Activated CD8-positive, alpha-beta T cell treated with anti-CD3 and anti-CD28 coated beads for 36 hours (primary cell): ENCODE measurements around the gene SOX10. TPM values are rescaled to one million over a fixed set of nuclear protein-coding genes. Genes with fewer than 3 reads are reported as not detected.

Source experiments
- ATAC-seq: fragments of 200-7000 bp; cut with Tn5 transposase; one replicate; pipeline ENCODE4 v1.10.0; 2021; ENCODE audit warnings: mild to moderate bottlenecking, moderate library complexity
- CTCF ChIA-PET: fragments of 350-600 bp; sonication (Branson Sonifier 250); formaldehyde crosslinking; loops from one replicate; lab custom pipeline; 2021; ENCODE audit warnings: antibody characterized with exemption; lab: Charles Lee
- POLR2A ChIA-PET: fragments of 350-600 bp; sonication (Branson Sonifier 250); formaldehyde crosslinking; loops from one replicate; lab custom pipeline; 2021; ENCODE audit warnings: antibody characterized with exemption; lab: Charles Lee
- DNase-seq: peaks from one replicate; pipeline ENCODE4 v3.0.0-alpha.2; 2020
- H3K27ac Mint-ChIP-seq: one replicate; pipeline ENCODE4 v1.8.0; 2021; ENCODE audit warnings: mild to moderate bottlenecking, mixed read lengths
- H3K27me3 Mint-ChIP-seq: one replicate; pipeline ENCODE4 v1.8.0; 2021; ENCODE audit warnings: mixed read lengths
- H3K36me3 Mint-ChIP-seq: one replicate; pipeline ENCODE4 v1.8.0; 2021; ENCODE audit warnings: low read depth, mixed read lengths
- H3K4me1 Mint-ChIP-seq: one replicate; pipeline ENCODE4 v1.8.0; 2021; ENCODE audit warnings: low read depth, mixed read lengths
- H3K4me3 Mint-ChIP-seq: one replicate; pipeline ENCODE4 v1.8.0; 2021; ENCODE audit warnings: mild to moderate bottlenecking, moderate library complexity, mixed read lengths
- H3K9me3 Mint-ChIP-seq: one replicate; pipeline ENCODE4 v1.8.0; 2021; ENCODE audit warnings: mixed read lengths
- intact Hi-C: fragments of 100-400 bp; cut with micrococcal nuclease; formaldehyde crosslinking; loops from one replicate; pipeline ENCODE4 v1.10.0; 2022
- microRNA-seq: library from miRNA; unstranded; fragments of <30 nt; microRNA quantifications from one replicate; pipeline ENCODE4 v1.2.0, GENCODE V29; 2022; ENCODE audit warnings: borderline microRNAs expressed, borderline replicate concordance
- total RNA-seq, 2 experiments: library from RNA; stranded (reverse); gene quantifications; one replicate each; pipeline ENCODE4 v1.2.3, GENCODE V29; 2021
- TF ChIP-seq, protein P1 (sequence below): fragments of 200-600 bp; IDR thresholded peaks from one replicate; pipeline ENCODE4 v1.8.0; 2022; ENCODE audit warnings: antibody characterized with exemption, mild to moderate bottlenecking

SOX10 gene
- total RNA-seq, 2 experiments from 2014 or later, result not detected

DNA sequence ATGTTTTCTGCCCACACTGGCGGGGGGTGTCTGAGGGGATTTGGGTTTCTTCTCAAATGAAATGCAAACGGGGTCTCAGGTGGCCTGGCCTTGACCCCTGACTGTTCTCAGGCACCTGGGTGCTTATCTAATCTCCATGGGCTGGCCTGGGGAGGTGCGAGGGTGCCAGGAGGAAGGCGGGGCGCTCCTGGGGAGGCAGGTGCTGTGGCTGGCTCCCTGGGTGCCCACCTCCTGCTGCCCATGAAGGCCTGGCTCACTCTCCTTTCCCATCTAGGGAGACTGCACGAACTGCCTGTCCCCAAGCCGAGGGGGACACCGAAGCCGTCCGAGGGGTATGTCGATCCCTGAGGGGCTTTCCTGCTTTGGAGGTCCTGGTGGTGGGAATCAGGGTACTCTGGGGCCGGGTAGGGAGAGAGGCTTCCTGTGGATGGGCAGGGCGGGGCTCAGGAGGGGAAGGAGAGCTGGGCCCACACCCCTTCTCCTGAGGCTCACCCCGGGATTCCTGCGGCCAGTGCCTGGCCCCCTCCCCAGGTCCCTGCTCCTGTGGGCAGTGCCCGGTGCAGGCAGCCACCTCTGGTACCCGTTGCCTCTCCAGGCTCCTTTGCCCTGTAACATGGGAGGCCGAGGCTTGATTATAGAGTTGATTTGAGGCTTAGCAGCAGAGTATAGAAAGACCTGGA, 59.8 kb downstream of the SOX10 start:
- ChIA-PET POLR2A (interaction anchor here (1.0 kb wide), 1 partner anchor 8 kb away, joined by 4 read pairs; no protein-coding TSS in a partner anchor), CTCF (interaction anchor here (1.9 kb wide), 1 partner anchor 10 kb away, joined by 5 read pairs; no protein-coding TSS in a partner anchor)
- no peaks in the 10 kb centered on the region for H3K36me3 Mint-ChIP-seq
- no peaks in the 10 kb centered on the region for H3K27me3 Mint-ChIP-seq
- no peak overlapping the region for H3K4me3 Mint-ChIP-seq
- TF ChIP-seq, protein P1, sequence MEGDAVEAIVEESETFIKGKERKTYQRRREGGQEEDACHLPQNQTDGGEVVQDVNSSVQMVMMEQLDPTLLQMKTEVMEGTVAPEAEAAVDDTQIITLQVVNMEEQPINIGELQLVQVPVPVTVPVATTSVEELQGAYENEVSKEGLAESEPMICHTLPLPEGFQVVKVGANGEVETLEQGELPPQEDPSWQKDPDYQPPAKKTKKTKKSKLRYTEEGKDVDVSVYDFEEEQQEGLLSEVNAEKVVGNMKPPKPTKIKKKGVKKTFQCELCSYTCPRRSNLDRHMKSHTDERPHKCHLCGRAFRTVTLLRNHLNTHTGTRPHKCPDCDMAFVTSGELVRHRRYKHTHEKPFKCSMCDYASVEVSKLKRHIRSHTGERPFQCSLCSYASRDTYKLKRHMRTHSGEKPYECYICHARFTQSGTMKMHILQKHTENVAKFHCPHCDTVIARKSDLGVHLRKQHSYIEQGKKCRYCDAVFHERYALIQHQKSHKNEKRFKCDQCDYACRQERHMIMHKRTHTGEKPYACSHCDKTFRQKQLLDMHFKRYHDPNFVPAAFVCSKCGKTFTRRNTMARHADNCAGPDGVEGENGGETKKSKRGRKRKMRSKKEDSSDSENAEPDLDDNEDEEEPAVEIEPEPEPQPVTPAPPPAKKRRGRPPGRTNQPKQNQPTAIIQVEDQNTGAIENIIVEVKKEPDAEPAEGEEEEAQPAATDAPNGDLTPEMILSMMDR, result no peak
- intact Hi-C loops, result no loop called here
- H3K27ac Mint-ChIP-seq, result no peak overlapping the region
- ATAC-seq (no peak), DNase-seq (no peak)
- no peaks in the 10 kb centered on the region for H3K9me3 Mint-ChIP-seq
- H3K4me1 Mint-ChIP-seq, result peaks cover 5% of the 10 kb centered on the region

DNA sequence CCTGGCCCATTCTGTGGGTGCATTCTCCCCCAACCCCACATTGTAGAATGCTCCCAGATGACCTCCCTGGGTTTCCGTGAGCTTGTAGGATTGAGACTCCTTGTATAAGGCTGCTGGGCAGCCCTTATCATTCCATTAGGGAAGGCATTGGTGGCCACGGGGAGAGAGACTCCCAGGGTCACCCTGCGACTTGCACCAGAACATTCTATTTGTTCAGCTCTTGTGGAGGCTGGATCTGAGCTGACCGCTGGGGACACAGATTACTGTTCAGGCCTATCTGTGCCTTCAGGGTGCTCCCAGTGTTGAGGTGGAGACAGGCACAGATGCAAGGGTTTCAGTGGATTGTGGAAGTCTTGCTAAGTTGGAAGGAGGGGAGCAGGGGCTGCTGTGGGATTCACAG, 60.4 kb downstream of the SOX10 start:
- Mint-ChIP-seq H3K4me1 (peaks cover 6% of the 10 kb centered on the region), H3K9me3 (no peaks in the 10 kb centered on the region), H3K27me3 (no peaks in the 10 kb centered on the region), H3K4me3 (no peak overlapping the region), H3K27ac (no peak overlapping the region), H3K36me3 (no peaks in the 10 kb centered on the region)
- ATAC-seq, result no peak
- TF ChIP-seq, protein P1, result no peak
- CTCF ChIA-PET, result interaction anchor here (1.7 to 1.9 kb wide), 2 partner anchors 10 to 26 kb away, joined by 4 to 5 read pairs; no protein-coding TSS in a partner anchor
- no peak for DNase-seq
- intact Hi-C loops, result no loop called here
- POLR2A ChIA-PET, result interaction anchor here (1.0 kb wide), 1 partner anchor 8 kb away, joined by 4 read pairs; no protein-coding TSS in a partner anchor

Small RNA genes lying within 50 kb of the gene (microRNA-seq; reads per million reads assigned to microRNA genes)
- gene MIR4534 (not detected), gene MIR6820 (3.0 reads per million, percentile 4 among the genes with 10 or more reads in this experiment)

Other genes starting within 250 kb of the SOX10 start
- 10 to 100 TPM; 19.0 to 20.4 TPM for gene GCAT, start 176.6 kb downstream of the SOX10 start, total RNA-seq
- gene GALR3, start 161.2 kb downstream of the SOX10 start, total RNA-seq, result not detected
- gene ANKRD54, start 140.2 kb downstream of the SOX10 start, total RNA-seq, result 10 to 100 TPM; 17.2 to 17.5 TPM
- gene EIF3L, start 135.1 kb downstream of the SOX10 start, total RNA-seq, result 100 to 1,000 TPM; 687 to 694 TPM
- gene MICALL1, start 78.3 kb downstream of the SOX10 start, total RNA-seq, result 10 to 100 TPM; 10.2 to 11.8 TPM
- gene C22orf23, start 31.0 kb downstream of the SOX10 start, total RNA-seq, result not detected
- gene POLR2F, start 30.9 kb downstream of the SOX10 start, total RNA-seq, result 10 to 100 TPM; 82.2 to 85.4 TPM
- 10 to 100 TPM; 13.9 to 14.9 TPM for gene PICK1, start 72.8 kb upstream of the SOX10 start, total RNA-seq
- not detected for gene SLC16A8, start 99.6 kb upstream of the SOX10 start, total RNA-seq
- under 1 TPM; 0.61 to 0.67 TPM for gene BAIAP2L2, start 126.1 kb upstream of the SOX10 start, total RNA-seq
- gene PLA2G6, start 197.3 kb upstream of the SOX10 start, total RNA-seq, result 10 to 100 TPM; 52.4 to 53.6 TPM
- 10 to 100 TPM; 12.5 to 13.7 TPM for gene MAFF, start 217.4 kb upstream of the SOX10 start, total RNA-seq